ENCODE measurements around the gene UBTD2.

UBTD2 gene

DNA sequence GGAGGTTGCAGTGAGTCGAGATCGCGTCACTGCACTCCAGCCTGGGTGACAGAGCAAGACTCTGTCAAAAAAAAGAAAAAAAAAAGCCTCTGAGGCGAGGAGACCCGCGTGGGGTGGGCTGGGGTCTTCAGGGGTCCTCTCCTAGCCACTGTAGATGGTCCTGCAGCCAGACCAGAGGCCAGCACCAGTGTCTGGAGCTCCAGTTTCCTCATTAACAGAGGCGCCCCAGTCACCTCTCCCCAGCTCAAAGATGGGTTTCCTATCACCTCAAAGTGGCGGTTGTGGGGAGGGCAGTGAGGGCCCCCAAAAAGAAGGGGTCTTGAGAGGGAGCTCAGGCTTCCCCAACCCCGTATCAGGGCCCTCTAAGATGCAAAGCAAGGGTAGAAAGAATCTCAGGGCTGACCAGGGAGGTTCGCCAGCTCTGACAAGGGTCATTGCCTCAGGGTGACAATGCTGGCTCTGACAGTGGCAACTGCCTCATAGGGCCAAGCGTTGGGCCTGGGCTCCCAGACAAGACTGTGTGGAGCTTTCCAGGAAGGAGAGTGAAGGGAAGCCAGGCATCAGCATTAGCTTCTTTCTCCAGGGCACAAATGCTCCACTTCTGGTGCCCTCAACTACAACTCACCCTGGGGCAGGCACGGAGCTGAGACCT is 110.5 kb downstream of the UBTD2 start:
- no peak for DNase-seq (ENCODE audit: low read depth)
- TF ChIP-seq, protein P1, sequence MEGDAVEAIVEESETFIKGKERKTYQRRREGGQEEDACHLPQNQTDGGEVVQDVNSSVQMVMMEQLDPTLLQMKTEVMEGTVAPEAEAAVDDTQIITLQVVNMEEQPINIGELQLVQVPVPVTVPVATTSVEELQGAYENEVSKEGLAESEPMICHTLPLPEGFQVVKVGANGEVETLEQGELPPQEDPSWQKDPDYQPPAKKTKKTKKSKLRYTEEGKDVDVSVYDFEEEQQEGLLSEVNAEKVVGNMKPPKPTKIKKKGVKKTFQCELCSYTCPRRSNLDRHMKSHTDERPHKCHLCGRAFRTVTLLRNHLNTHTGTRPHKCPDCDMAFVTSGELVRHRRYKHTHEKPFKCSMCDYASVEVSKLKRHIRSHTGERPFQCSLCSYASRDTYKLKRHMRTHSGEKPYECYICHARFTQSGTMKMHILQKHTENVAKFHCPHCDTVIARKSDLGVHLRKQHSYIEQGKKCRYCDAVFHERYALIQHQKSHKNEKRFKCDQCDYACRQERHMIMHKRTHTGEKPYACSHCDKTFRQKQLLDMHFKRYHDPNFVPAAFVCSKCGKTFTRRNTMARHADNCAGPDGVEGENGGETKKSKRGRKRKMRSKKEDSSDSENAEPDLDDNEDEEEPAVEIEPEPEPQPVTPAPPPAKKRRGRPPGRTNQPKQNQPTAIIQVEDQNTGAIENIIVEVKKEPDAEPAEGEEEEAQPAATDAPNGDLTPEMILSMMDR (conservative IDR thresholded peaks at IDR 0.05; ENCODE audit: low read depth, low read length): no peak
- H3K4me3 ChIP-seq (ENCODE audit: low read depth, low read length): no peak overlapping the region

DNA sequence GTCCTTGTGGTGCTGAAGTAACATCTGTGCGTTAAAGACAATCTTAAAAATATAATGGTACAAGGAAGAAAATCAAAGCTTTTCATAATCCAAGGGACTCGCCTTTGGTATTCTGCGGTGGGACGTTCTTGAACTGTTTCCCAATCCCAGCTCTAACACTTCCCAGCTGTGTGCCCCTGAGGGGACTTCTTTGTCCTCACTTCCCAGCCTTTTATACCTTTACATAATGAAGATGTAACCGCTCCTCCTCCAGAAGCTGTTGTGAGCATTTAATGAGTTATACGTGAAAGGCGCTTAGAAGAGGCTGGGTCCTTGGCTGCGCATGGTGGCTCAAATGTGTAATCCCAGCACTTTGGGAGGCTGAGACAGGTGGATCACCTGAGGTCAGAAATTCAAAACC is 112.4 kb downstream of the UBTD2 start:
- no peak overlapping the region for H3K4me3 ChIP-seq (ENCODE audit: low read depth, low read length)
- DNase-seq (ENCODE audit: low read depth): no peak
- TF ChIP-seq, protein P1 (conservative IDR thresholded peaks at IDR 0.05; ENCODE audit: low read depth, low read length): no peak

- no peak overlapping the region for H3K4me3 ChIP-seq (ENCODE audit: low read depth, low read length)
- DNase-seq (ENCODE audit: low read depth): no peak
Observed at GRCh38 chr5:172170251-172170701, 113.3 kb downstream of the UBTD2 start.

GRCh38 chr5:172169216-172169615 is 114.3 kb downstream of the UBTD2 start:
- TF ChIP-seq, protein P1 (conservative IDR thresholded peaks at IDR 0.05; ENCODE audit: low read depth, low read length): no peak
- H3K4me3 ChIP-seq (ENCODE audit: low read depth, low read length): no peak overlapping the region
- DNase-seq (ENCODE audit: low read depth): no peak

More at GRCh38 chr5:172170251-172170701, 113.3 kb downstream of the UBTD2 start:
- TF ChIP-seq, protein P1 (conservative IDR thresholded peaks at IDR 0.05; ENCODE audit: low read depth, low read length): no peak

DNA sequence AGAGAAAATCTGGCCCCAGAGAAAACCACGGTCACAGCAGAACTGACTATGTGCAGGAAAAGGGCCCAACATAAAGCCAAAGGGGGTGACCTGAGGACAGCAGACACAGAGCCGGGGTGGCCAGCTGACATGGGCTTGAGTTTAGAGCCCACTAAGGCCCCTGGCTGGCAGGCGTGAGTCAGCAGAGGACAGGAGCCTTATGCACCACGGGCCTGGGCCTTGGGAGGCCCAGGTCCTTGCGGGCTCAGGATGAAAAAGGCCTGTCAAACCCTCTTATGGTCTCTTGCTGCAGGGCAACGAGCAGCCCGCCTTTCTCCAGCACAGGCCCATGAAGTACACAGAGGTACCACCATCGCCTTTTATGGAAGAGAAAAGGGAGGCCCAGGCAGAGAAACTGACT is 115.3 kb downstream of the UBTD2 start:
- TF ChIP-seq, protein P1 (conservative IDR thresholded peaks at IDR 0.05; ENCODE audit: low read depth, low read length): no peak
- H3K4me3 ChIP-seq (ENCODE audit: low read depth, low read length): no peak overlapping the region
- DNase-seq (ENCODE audit: low read depth): no peak

DNA sequence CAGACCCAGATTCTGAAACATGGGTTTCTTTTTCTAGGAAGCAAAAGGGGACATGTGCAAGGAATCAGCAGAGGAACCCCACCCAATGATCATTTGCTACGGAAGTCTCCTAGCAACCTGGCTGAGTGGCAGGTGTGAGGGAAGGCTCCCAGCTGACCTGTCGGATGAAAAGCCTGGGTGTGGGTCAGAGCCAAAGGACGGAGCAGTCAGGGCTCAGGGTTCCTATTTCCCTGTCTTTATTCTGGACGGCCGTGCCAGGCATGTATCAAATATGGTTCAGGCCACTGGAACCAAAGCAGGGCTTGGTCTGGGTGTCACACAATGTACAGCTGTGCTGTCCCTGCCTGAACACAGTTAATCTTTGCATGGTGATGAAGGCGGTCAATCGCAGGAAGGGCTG is 115.7 kb downstream of the UBTD2 start:
- TF ChIP-seq, protein P1 (conservative IDR thresholded peaks at IDR 0.05; ENCODE audit: low read depth, low read length): no peak
- no peak overlapping the region for H3K4me3 ChIP-seq (ENCODE audit: low read depth, low read length)
- DNase-seq (ENCODE audit: low read depth): no peak
